ENCODE data around the gene CORO2A.
"Not testable (repeated sequence)": the region's sequence is repeated elsewhere in the genome, so short reads cannot be mapped to it uniquely, and the experiment has no call there.

CORO2A gene

DNA sequence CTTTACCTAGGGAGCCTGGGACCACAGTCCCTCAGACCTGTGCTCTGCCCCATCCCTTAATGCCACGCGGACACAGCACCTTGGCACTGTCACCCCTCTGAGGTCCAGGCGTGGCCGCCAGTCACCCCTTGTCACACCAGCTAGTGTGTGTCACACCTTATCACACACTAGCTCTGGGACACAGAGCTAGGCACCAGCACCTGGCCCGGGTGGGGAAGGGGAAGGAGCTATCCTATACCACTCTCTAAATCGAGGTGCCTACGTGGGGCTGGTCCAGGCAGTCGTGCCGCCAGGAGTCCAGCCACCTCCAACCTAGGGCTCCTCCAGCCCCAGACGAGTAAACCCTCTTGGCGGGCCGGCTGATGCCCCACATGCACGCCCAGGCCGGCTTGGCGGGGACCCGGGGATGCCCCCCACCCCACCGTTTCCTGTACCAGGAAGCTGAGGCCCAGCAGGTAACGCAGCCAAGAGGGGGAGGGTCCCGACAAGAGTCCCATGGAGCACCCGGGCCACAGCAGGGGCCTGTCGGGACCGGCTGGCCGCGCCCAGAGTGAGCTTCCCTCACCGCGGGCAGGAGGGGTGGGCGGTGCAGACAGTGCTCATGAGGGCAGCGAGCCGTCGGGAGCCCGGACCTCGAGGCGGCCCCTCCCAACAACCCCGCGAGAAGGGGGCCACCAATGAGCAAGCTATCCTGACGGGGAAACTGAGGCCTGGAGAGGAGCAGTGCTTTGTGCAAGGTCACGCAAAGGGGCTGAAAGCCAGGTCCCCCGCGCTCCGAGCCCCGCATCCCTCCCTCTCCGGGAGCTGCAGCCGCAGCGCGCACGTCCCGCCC lies 550 bp downstream of the CORO2A start:
- no peak for DNase-seq (ENCODE audit: low read depth, low spot score)

DNA sequence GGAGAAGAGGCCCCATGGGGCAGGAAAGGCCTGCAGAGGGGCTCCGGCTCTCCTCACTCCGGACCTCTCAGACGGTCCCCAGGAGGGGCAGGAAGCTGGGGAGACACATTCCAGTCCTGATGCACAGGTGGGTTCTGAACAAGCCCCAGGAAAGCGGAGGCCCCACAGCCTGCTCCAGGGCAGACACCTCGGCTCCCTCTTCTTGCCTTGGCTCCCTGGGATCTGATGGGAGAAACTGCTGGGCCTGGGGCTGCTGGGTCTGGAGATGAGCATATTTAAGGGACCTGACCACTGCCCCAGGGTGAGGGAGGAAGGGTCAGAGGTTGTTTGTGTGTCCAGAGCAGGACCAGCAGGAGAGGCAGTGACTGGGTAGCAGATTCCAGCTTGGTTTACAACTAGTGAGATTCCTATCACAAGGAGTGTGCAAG lies 1.2 kb downstream of the CORO2A start:
- no peak for DNase-seq (ENCODE audit: low read depth, low spot score)

DNA sequence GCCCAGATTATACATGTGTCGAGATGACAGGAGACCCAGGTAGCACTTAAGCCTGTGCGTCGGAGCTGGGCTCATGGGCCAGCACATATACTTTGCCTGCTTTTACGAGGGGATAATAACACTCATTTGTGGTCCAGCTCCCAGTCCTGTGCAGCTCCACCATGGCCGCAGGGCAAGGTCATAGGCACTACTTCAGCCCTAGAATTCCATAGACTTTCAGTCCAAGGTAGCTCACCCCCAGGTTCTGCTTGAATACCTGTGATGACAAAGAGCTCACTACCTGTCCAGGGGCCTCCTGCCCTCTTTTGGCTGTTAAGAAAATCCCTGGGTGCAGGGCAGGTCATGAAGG lies 1.7 kb downstream of the CORO2A start:
- no peak for DNase-seq (ENCODE audit: low read depth, low spot score)

DNA sequence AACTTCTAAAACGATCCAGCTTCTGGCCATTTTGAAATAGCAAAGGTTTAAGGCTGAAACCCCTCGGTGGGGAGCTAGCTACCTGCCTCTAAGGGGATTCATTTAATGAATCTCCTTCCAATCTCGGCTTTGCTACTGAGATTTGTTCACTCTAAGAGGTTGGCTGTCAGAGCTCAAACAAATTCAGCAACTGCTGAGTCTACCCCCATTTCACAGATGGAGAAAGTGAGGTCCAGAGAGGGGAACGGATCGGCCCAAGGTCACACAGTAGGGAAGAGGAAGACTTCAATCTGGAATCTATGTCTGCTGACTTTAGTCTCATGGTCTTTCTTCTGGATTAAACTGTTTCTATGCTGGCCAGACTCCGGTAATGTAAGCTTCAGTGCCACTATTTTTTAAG lies 3.0 kb downstream of the CORO2A start:
- no peak for DNase-seq (ENCODE audit: low read depth, low spot score)

DNA sequence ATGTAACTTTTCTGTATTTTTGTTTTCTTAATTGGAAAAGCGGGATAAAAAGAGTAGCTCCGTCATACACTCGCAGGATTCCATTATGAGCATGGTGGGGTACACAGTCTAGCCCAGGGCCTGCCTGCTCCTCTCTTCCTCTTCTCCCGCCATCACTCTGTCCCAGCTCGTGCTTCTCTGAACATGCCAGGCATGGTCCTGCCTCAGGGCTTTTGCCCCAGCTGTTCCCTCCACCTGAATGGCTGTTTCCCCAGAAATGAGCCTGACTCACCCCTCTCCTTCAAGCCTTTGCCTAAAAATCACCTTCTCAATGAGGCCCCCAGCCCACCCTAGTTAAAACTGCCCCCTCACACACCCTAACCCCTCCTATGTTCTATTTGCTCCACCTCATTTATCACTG lies 4.5 kb downstream of the CORO2A start:
- no peak for DNase-seq (ENCODE audit: low read depth, low spot score)

DNA sequence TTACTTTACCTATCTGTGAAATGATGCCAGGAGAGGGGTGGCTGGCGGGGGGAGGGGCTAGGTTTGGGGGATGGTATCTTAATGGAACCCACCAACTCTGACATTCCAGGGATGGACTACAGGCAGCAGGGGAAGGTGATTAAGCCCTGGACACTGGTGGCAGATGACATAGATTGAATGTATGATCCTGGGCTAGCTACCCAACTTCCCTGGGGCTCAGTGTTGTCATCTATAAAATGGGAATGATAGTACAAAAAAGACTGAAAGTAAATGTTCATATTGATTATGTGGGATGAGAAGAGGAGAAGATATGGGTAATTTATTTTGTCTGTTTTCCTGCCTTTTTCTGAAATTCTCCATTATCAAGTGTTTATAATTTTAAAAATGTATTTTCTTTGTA lies 6.2 kb downstream of the CORO2A start:
- DNase-seq (ENCODE audit: low read depth, low spot score), result no peak

DNA sequence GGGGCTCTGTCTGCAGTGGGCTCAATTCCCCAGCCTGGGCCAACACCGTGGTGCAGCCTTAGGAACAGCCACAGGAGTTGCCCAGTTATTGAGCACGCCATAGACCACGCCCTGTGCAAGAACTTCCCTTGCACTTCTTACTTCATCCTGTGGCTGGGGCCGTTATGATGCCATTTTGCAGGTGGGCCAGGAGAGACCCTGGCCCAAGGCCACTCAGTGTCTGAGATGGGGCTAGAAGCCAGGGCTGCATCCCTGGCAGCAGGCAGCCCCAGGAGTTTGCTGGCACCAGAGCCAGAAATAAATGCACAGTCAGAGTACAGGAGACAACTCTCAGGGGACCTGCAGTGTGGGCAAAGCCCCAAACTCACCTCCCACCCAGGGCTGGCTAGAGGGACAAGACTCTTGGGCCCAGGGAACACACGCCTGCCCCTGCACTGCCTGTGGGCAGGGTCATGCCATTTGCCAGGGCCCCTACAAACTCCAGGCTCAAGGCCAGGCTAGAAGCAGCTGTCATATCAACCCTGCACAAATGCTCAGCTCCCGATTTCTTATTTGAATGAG lies 6.7 kb downstream of the CORO2A start:
- no peak for DNase-seq (ENCODE audit: low read depth, low spot score)

DNA sequence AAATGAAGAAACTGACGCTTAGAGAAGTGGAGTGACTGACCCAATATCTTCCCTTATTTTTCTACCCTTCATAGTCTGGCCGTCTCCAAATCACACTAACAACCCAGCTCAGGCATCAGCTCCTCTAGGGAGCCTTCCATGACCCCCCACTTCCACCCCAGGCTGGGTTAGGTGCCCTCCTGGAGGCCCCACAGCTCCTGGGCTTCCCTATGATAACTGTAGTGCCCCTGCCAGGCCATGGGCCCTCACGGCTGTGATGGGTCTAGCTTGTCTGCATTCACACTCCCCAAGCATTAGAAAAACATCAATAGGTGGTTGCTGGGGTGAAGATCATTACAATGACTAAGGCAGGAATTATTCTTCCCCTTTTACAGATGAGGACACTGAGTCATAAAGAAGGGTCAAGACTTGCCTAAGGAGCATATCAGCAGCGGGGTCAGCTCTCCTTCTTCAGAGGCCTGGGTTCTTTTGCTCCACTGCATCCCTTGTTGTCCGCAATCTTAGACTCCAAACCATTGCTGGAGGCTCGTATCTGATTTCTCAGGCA lies 7.3 kb downstream of the CORO2A start:
- DNase-seq (ENCODE audit: low read depth, low spot score), result no peak

DNA sequence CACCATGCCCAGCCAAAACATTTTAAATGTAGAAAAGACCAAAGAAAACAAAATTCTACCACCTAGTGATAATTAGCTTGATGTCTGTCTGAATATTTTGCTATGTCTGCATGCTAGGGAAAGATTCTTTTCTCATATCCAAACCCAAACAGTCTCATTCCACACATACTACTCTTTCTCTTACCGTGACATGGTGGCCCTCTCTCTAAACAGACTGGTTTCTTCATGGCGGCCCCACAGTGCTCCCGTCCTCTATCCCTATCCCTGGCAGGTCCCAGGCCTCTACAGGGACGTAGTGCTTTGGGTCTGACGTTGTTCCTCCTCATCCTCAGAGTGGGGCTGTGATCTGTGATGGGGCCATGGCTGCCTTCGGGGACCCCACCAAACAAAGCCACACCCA lies 8.1 kb downstream of the CORO2A start:
- DNase-seq (ENCODE audit: low read depth, low spot score), result no peak

DNA sequence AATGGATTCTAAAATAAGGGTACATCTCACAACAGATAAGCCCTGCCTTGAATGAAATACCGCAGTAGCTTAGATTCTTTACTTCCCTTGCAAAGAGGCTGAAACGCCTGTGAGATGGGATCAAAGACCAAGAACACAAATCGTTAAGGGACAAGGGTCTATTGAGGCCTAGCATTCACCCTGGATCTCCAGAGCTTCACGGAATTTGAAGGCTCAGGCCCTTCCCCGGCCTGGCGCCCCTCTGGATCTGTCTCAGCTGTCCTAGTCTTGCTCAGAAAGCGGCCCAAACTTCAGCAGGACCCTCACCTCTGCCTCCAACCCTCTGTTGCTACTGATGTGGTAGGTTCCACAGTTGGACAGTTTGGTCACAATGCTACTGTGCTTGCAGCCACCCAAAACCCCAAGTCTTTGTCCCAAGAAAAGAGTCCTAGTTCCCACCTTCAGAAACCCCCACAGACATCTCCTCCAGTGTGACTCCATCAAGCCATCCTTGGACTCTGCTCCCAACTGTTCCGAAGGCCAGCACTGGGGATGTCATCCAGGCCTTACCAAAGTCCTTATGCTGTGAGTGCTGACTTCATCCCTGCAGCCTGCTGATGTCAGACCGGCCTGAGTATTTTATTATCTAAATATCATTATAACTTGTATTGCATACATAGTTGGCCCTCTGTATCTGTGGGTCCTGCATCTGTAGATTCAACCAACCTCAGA lies 9.4 kb downstream of the CORO2A start:
- DNase-seq (ENCODE audit: low read depth, low spot score), result no peak

DNA sequence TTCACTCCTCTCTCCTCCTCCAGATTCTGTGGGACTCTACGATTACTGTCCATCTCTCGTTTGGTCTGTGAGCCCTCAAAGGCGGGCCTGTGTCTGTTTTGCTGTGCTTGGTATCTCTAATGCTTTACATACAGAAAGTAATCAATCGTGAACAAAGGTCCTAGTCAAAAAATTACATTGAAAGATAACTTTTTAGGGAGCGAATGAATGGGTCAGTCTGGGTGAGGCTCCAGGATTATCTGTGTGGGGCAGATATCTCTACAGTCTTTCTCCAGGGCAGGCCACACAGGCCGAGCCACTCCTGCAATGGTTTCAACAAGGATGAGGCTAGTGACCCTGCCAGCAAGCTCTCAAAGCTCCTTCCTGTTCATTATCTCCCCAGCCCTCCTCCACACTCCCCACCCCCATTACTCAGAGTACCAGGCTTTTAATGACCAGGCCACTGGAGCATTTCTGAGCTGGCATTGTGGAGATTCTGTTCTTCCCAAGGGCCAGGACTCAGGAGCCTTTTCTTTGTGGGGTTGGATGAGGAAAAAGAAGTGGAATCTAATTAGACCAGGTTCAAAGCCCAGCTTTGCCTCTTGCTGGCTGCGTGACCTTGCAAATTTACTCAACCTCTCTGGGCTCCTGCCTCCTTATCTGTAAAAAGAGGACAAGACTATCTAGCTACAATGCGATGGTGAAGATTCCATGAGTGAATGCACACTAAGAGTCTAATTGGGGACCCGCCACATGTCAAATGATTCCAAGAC lies 10.2 kb downstream of the CORO2A start:
- DNase-seq (ENCODE audit: low read depth, low spot score), result no peak

DNA sequence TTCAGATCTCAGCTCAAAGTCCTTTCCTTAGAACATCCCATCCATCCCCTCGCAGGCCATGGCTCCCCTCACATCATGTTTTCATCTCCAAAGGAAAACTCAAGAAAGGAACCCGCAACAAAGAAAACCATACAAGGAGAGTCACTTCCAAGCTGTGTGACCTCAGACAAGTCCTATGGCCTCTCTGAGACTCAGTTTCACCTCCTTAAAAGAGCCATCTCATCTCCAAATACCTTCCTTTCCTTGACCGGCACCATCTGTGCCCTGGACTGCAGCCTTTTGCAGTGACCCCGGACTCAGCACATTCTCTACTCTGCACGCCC lies 10.7 kb downstream of the CORO2A start:
- DNase-seq (ENCODE audit: low read depth, low spot score), result no peak

DNA sequence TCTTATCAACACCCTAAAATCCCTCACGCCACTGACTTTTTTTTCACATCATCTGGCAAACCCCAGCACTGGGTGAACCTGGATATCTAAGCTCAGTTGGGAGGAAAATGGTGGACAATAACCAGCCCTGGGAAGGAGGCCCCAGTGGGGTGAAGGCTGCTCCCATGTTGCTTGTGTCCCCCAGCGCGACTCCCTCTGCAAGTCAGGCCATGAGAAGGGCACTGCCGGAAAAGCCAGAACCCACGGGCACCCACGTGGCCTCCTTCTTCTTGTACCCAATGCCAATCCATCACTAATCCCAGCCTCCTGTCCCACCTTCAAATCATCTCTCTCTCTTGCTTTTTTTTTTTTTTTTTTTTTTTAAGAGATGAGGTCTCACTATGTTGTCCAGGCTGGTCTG lies 11.4 kb downstream of the CORO2A start:
- DNase-seq (ENCODE audit: low read depth, low spot score), result no peak

DNA sequence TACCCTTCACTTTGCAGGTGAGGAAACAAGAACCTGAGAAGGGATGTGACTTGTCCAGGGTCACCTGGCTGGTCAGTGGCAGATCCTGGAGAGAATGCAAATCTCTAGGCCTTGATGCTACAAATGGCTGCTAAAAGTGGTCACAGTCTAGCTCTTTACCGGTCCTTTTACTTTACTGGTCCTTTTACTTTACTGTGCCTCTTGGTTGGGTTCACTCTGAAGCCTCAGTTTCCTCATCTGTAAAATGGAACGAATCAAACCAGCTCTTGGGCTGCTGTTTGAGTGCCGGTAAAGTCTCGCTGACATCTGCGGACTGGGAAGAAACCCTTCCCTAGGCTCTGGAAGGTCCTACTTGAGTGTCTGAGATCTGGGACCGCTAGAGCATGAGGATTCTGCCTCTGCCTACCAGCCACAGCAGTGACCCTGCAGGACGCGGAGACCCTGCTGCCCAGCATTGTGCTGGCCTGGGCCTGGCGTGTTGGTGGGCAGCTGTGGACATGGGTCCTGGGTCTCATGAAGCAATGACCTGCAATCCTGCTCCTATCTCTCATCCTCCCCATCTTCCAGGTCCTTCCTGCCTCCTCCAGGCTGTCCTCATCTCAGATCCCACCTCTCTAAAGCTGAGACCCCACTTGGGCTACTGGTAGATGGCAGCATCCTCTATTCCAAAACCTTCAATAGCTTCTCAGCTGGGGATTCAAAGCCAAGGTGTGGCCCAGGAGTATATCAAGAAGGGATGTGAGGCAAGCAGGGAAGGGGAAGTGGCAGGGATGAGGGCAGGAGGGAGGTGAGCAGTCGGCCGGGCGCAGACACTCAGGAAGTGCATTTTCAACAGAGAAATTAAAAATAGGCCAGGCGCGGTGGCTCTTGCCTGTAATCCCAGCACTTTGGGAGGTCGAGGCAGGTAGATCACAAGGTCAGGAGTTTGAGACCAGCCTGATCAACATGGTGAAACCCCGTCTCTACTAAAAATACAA lies 13.3 kb downstream of the CORO2A start:
- DNase-seq (ENCODE audit: low read depth, low spot score), result no peak

DNA sequence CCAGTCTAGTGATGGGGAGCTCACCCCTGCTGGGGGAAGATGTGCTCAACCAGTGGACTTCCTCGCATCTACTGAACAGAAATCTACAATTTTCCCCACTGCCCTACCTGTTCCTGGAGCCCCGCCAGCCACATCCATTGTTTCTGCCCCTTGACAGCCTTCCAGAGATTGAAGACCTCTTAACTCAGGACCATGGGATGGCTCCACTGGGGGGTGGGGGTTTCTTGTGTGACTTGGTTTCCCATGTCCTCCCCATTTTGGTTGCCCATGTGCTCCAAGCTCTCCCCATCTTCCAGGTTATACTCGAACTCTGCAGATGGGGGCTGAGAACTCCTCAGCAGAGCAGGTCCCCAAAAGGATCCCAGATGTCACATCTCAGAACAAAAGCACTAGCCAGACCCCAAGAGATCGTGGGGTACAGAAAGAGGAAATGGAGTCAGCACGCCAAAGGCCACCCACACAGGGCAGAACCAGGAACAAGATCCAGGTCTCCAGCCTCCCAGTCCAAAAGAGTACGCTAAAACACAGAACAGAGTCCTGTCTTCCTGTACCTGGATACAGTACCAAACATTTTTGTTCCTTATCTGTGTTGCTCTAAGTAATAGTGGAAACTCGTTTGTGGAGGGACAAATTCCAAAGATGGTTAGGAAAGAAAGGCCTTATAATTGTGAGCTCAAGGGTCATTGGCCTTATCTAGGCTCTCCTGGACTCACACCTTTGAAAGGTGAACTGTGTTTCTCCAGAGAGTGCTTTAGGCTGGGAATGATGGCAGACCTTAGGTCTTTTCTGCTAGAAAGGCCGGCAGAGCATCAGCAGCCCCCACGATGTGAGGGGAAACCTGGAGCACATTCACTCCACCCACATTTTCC lies 15.8 kb downstream of the CORO2A start:
- no peak for DNase-seq (ENCODE audit: low read depth, low spot score)

DNA sequence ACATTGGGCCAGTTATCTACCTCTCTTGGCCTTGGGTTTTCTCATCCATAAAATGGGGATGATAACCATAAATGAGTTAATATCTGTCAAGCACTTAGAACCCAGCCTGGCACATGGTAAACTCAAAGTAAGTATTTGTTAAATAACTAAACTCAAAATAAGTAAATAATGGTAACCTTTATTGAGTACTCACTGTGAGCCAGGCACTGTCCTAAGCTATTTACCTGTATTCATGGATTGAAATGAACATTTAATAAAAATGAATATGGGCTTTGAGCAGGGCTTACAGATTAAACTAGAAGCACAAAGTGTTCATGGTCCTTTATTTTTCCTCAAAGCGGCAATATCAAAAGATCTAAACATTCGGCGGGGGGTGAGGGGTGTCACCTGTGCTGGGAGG lies 16.7 kb downstream of the CORO2A start:
- no peak for DNase-seq (ENCODE audit: low read depth, low spot score)

DNA sequence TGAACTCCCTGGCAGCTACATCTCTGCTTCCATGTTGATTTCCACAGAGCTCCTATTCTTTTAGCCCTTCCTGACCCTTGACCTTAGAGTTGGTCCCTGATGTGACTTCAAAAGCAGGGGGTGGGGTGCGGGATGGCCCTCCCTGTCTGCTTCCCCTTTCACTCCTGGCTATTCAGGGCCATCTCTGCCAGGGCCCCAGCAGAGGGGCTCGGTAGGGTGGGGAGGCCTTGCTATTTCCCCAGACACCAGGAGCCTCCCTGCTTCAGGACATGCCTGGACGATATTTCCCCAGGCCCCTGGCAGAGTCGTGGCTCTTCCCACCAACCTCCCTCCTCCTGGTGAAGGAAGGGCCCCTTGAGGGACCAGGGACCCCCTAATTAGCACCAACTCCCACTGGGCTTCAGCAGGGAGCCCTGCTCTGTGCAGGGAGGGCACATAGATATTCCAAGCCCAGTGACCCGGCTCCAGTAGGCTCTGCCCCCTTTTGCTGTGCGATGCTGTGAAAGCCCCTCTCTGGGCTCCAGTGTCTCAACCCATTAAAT lies 17.3 kb downstream of the CORO2A start:
- no peak for DNase-seq (ENCODE audit: low read depth, low spot score)

DNA sequence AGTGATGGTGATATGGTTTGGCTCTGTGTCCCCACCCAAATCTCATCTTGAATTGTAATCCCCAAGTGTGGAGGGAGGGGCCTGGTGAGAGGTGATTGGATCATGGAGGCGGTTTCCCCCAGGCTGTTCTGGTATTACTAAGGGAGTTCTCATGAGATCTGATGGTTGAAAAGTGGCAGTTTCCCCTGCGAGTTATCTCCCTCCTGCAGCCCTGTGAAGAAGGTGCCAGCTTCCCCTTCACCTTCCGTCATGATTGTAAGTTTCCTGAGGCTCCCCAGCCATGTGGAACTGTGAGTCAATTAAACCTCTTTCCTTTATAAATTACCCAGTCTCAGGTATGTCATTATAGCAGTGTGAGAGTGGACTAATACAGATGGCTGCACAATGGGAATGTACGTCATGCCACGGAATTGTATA lies 17.9 kb downstream of the CORO2A start:
- not testable (repeated sequence) for DNase-seq (ENCODE audit: low read depth, low spot score)

DNA sequence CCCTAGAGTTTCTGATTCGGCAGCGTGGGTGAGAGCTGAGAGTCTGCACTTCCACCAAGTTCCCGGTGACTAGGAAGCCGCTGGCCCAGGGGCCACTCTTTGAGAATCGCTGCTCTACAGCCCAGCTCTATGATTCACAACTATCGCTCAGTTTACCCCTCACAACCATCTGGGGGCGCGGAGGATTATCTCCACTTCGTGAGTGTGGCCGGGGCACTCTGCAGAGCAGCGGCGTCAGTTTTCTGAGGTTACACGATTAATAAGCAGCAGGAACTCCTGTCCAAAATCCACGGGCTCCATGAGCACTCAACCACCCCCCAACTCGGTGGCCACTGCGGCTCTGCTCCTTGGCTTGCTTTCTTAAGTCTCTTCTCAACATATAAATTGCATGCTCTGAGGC lies 19.3 kb downstream of the CORO2A start:
- DNase-seq (ENCODE audit: low read depth, low spot score), result no peak

DNA sequence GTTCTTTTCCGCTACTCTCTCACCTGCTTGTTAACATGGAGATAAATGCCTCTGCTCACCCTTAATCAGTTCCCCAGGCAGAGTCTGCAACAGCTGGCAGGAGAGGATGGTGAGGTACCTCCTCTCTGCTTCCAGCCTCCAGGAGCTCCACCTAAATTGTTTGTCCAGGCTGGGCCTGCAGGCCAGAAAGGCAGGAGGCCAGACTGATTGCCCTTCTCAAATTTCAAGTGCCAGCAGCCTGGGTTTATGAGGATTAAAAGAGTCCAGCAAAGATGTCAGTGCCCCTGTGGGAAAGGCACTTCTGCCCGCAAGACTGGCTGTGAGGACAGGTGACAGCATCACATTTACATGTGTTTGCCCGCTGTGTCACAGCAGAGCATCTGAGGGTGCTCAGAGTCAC lies 19.8 kb downstream of the CORO2A start:
- DNase-seq (ENCODE audit: low read depth, low spot score), result no peak

Measured in iPS DF 19.7 (cell line).